Kasumi-1 (cell line): ENCODE measurements around the gene IPMK.
"Not testable (repeated sequence)": the region's sequence is repeated elsewhere in the genome, so short reads cannot be mapped to it uniquely, and the experiment has no call there.

Experiments used
- DNase-seq, 2 experiments: peaks; one replicate each; lab custom pipeline; 2025; lab: John Stamatoyannopoulos, UW

IPMK gene

GRCh38 chr10:58266826-58267712 lies 625 bp downstream of the IPMK start:
- peak; percentile 97 to 99 for DNase-seq

GRCh38 chr10:58266003-58266825 lies 1.5 kb downstream of the IPMK start:
- peak; percentile 59 to 62 for DNase-seq

DNA sequence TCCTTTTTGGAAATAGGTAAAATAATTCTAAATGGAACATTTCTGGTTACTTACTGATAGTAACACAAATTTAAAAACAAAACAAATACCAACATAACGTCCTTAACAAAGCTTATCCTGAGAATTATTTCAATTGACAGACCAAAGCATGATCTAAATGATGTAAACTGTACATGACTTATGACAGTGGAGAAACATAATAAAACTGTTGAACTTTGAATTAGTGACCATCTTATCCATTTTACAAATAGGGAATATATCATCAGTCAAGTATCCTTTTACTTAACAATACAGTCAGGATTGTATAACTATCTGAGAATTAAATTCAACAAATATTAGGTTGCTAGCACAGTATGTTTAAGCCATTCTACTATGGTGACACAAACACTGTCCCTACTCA lies 2.4 kb downstream of the IPMK start:
- no peak for DNase-seq

GRCh38 chr10:58264780-58265179 lies 2.9 kb downstream of the IPMK start:
- DNase-seq = peak; percentile 44 to 70

- DNase-seq = no peak
Observed at GRCh38 chr10:58262766-58263165, 4.9 kb downstream of the IPMK start.

GRCh38 chr10:58260334-58260733 lies 7.4 kb downstream of the IPMK start:
- no peak for DNase-seq

DNA sequence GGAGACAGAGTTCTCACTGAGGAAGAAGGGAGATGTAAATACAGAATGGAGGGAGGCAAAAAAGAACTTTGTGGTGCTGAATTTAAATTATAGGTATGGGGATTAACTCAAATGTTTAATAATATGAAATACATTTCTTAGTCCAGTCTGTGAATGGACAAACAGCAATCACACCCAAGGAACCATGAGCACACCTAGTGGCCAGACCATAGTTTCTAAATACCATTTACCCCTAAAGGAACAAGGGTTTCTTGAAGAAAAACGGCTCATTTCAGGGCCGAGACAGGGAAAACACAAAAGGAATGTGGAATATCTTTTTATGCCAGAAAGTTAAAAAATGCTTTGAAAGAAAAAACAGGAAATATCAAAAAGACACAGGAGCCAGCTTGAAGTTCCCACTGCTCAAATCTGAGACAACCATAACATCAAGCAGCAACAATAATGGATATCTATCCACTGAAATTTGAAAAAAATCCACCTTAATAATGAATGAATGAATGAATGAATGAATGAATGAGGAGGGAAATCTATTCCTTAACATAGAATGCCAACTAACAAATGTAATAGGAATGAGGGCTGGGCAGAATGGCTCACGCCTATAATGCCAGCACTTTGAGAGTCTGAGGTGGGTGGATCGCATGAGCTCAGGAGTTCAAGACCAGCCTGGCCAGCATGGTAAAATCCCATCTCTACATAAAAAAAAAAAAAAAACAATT lies 8.6 kb downstream of the IPMK start:
- DNase-seq = peak; percentile 17 to 31

- not testable (repeated sequence) for DNase-seq
Observed at GRCh38 chr10:58256013-58256780, 11.5 kb downstream of the IPMK start.

DNA sequence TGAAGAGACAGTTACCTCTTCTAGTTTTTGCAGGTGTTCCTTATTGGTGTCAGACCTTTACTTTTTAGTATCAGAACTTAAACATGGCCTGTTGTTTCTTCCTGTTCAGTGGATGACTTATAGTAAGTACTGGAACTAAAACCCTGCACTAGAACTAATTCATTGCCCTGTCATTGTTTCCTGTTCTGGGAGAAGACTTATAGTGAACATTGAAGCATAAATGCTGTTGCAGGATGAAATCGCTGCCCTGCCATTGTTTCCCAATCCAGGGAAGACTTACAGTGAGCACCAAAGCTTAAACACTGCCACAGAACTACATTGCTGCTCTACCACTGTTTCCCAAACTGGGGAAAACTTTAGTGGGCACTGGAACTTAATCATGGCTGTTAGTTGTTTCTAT lies 13.1 kb downstream of the IPMK start:
- no peak for DNase-seq

DNA sequence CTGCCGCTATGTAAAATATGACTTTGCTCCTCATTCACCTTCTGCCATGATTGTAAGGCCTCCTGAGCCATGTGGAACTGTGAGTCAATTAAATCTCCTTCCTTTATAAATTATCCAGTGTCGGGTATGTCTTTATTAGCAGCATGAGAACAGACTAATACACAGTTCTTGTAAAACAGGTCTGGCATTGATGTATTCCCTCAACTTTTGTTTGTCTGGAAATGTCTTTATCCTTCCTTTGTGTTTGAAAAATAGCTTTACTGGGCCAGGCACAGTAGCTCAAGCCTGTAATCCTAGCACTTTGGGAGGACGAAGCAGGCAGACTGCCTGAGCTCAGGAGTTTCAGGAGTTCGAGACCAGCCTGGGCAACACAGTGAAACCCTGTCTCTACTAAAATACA lies 14.5 kb downstream of the IPMK start:
- no peak for DNase-seq

DNA sequence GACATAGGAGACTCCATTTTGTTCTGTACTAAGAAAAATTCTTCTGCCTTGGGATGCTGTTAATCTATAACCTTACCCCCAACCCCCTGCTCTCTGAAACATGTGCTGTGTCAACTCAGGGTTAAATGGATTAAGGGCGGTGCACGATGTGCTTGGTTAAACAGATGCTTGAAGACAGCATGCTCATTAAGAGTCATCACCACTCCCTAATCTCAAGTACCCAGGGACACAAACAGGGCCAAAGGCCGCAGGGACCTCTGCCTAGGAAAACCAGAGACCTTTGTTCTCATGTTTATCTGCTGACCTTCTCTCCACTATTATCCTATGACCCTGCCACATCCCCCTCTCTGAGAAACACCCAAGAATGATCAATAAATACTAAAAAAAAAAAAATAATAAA lies 23.0 kb downstream of the IPMK start:
- not testable (repeated sequence) for DNase-seq

- DNase-seq = not testable (repeated sequence)
Observed at GRCh38 chr10:58244242-58244641, 23.5 kb downstream of the IPMK start.

- DNase-seq = not testable (repeated sequence)
Observed at GRCh38 chr10:58243801-58244200, 23.9 kb downstream of the IPMK start.

GRCh38 chr10:58243269-58243668 lies 24.4 kb downstream of the IPMK start:
- DNase-seq = no peak

- no peak for DNase-seq
Observed at GRCh38 chr10:58241346-58241745, 26.3 kb downstream of the IPMK start.

GRCh38 chr10:58240531-58240930 lies 27.2 kb downstream of the IPMK start:
- DNase-seq = no peak

GRCh38 chr10:58239561-58240169 lies 28.0 kb downstream of the IPMK start:
- DNase-seq = no peak

- DNase-seq = no peak
Observed at GRCh38 chr10:58237014-58237834, 30.5 kb downstream of the IPMK start.

DNA sequence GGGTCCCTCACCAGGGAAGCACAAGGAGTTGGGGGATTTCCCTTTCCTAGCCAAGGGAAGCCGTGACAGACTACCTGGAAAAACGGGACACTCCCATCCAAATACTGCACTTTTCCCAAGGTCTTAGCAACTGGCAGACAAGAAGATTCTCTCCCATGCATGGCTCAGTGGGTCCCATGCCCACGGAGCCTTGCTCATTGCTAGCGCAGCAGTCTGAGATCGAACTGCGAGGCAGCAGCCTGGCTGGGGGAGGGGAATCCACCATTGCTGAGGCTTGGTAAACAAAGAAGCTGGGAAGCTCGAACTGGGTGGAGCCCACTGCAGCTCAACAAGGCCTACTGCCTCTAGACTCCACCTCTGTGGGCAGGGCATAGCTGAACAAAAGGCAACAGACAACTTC lies 37.8 kb downstream of the IPMK start:
- DNase-seq = not testable (repeated sequence)

- DNase-seq = no peak
Observed at GRCh38 chr10:58225654-58226053, 42.0 kb downstream of the IPMK start.
